ENCODE results near the gene TGIF2. TPM values are rescaled to one million over a fixed set of nuclear protein-coding genes. Genes with fewer than 3 reads are reported as not detected.
A peak's percentile ranks its signal among the peaks of the same experiment; 100 is the strongest.
"Not testable (repeated sequence)": the region's sequence is repeated elsewhere in the genome, so short reads cannot be mapped to it uniquely, and the experiment has no call there.

TGIF2 gene
- total RNA-seq, 1 donor from 2014 or later: 7.6 TPM

GRCh38 chr20:36544134-36545018 is 29.0 kb upstream of the TGIF2 start:
- ATAC-seq: peak; percentile 27
- intact Hi-C loops (cut with micrococcal nuclease): loop anchor here (5.0 kb wide), 1 partner anchor 77 kb away; no protein-coding TSS in a partner anchor
- peak; percentile 78 for DNase-seq

DNA sequence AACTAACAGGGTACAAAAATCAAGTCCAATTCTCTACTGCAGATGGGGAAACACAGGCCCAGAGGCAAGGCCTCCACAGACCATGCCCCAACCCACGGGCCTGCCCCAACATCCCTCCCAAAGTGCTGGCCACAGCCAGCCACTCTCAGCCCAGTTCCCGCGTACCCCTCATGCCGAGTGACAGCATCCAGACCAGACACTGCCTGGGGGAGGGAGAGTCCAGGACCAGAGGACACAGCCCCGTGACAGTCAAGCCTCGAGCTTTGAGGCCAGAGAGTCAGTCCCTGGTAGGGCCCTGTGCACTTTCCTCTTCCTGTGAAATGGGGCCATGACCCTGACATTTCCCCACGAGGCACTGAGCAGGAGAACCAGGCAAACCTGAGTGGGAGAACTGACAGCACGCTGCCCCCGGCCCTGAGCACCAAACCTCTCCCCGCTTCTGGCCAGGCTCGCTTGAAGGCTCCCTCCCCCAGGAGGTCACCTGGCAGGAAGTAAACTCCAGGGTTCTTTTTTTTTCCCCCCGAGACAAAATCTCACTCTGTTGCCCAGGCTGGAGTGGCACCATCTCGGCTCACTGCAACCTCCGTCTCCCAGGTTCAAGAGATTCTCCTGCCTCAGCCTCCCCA is 27.2 kb upstream of the TGIF2 start:
- no peak for DNase-seq
- intact Hi-C loops (cut with micrococcal nuclease): no loop called here
- ATAC-seq: no peak

DNA sequence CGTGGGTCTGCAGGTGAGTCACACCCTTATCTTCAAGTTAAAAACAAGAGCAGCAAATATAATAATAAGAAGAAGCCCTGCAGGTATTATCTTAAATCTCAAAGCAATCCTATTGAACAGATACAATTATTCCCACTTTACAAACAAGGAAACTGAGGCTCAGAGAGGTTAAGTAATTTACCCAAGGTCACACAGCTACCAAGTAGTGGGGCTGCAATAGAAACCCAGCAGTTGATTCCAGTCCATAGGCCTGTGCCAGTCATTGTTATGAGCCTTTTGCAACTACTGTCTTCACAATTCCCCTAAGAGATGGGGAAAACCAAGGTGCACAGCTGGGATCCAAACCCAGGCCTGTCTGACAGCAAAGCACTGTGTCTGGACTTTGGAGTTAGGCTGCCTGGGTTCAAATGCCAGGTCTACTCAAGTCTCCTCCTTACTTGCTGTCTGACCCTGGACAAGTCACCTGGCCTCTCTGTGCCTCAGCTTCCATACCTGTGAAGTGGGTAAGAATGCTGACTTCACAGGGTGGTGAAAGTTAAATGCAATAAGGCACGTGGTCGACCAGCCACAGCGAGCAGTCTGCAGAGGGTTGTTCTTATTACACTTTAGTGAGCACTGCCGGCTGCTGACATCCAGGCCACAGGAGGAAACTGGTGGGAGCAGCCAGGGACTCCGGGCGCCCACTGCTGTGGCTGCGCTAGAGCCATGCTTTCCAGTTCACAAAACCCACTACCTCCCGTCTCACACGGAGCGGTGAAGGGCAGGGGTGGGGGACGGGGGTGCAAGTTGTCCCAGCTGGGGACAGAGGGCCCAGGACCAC is 26.0 kb upstream of the TGIF2 start:
- ATAC-seq: no peak
- DNase-seq: no peak
- intact Hi-C loops (cut with micrococcal nuclease): no loop called here

DNA sequence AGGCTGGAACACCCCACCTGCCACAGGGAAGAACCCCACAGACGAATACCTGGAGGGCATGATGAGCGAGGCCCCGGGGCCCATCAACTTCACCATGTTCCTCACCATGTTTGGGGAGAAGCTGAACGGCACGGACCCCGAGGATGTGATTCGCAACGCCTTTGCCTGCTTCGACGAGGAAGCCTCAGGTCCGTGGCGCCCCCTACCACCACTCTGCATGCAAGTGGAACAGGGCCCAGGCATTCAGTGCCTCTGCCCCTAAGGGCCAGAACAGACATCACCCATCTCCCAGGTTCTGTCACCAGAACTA is 25.4 kb upstream of the TGIF2 start:
- DNase-seq (peak; percentile 40), ATAC-seq (no peak)
- intact Hi-C loops (cut with micrococcal nuclease): no loop called here

- ATAC-seq (no peak), DNase-seq (no peak)
- intact Hi-C loops (cut with micrococcal nuclease): no loop called here
These were observed 24.4 kb upstream of the TGIF2 start for GRCh38 chr20:36548704-36549627.

GRCh38 chr20:36549628-36549941 is 23.8 kb upstream of the TGIF2 start:
- peak; percentile 28 for ATAC-seq

GRCh38 chr20:36549942-36550789 is 23.2 kb upstream of the TGIF2 start:
- DNase-seq (peak; percentile 51), ATAC-seq (peak; percentile 52)
- intact Hi-C loops (cut with micrococcal nuclease): no loop called here

More at GRCh38 chr20:36549628-36549941, 23.8 kb upstream of the TGIF2 start:
- intact Hi-C loops (cut with micrococcal nuclease): no loop called here
- DNase-seq: no peak

- peak; percentile 37 for DNase-seq
- ATAC-seq: peak; percentile 46
- intact Hi-C loops (cut with micrococcal nuclease): no loop called here
These were observed 22.6 kb upstream of the TGIF2 start for GRCh38 chr20:36550790-36551299.

GRCh38 chr20:36555248-36555647 is 18.1 kb upstream of the TGIF2 start:
- no peak for ATAC-seq
- intact Hi-C loops (cut with micrococcal nuclease): no loop called here
- no peak for DNase-seq

DNA sequence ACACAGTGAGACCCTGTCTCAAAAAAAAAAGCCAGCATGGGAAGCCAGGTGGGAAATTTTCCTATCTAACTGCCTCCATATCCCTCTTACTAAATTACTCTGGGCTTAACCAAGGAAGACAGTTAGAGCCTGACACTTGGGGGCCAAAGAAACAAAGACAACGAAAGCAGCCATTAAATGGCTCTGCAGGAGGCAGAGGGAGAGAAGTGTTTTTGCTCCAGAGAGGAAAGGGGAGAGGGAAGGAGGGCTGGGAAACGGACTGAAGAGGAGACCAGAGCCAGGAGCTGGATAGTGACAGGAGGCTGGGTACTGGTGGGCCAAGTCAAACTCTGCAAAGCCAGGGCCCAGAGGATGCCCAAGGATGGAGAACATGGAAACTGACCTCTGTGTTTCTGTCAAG is 10.7 kb upstream of the TGIF2 start:
- intact Hi-C loops (cut with micrococcal nuclease): no loop called here
- DNase-seq (no peak), ATAC-seq (no peak)

DNA sequence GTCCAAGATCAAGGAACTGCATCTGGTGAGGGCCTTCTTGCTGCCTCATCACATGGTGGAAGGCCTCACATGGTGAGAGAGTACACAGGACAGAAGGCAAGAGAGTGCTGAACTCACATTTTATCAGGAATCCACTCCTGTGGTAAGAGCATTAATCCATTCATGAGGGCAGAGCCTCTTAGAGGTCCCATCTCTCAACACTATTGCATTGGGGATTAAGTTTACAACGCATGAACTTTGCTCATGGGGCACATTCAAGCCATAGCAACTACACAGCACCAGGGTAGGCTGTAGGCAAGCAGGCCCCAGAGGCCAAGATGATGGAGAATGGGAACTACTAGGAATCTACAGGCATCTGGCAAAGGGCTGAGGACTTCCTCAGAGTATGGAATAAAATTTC is 10.0 kb upstream of the TGIF2 start:
- intact Hi-C loops (cut with micrococcal nuclease): no loop called here
- DNase-seq: no peak
- no peak for ATAC-seq

DNA sequence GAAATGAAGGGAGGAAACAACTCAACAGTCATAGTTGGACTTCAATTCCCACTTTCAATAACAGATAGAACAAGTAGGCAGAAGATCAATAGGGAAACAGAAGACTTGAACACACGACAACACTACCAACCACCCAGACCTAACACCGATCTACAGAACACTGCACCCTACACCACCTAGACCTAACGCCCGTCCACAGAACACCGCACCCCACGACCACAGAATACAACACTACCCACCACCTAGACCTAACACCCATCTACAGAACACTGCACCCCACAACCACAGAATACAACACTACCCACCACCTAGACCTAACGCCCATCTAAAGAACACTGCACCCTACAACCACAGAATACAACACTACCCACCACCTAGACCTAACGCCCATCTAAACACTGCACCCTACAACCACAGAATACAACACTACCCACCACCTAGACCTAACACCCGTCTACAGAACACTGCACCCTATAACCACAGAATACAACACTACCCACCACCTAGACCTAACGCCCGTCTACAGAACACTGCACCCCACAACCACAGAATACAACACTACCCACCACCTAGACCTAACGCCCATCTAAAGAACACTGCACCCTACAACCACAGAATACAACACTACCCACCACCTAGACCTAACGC is 9.2 kb upstream of the TGIF2 start:
- intact Hi-C loops (cut with micrococcal nuclease); DNase-seq; ATAC-seq: not testable (repeated sequence)

DNA sequence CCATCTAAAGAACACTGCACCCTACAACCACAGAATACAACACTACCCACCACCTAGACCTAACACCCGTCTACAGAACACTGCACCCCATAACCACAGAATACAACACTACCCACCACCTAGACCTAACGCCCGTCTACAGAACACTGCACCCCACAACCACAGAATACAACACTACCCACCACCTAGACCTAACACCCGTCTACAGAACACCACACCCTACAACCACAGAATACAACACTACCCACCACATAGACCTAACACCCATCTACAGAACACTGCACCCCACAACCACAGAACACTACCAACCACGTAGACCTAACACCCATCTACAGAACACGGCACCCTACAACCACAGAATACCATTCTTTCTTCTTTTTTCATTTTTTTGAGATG is 8.7 kb upstream of the TGIF2 start:
- intact Hi-C loops (cut with micrococcal nuclease); ATAC-seq; DNase-seq: not testable (repeated sequence)

GRCh38 chr20:36565520-36565919 is 7.9 kb upstream of the TGIF2 start:
- DNase-seq (no peak), ATAC-seq (no peak)
- intact Hi-C loops (cut with micrococcal nuclease): no loop called here

GRCh38 chr20:36569847-36570429 is 3.5 kb upstream of the TGIF2 start:
- intact Hi-C loops (cut with micrococcal nuclease): no loop called here
- no peak for DNase-seq
- no peak for ATAC-seq

DNA sequence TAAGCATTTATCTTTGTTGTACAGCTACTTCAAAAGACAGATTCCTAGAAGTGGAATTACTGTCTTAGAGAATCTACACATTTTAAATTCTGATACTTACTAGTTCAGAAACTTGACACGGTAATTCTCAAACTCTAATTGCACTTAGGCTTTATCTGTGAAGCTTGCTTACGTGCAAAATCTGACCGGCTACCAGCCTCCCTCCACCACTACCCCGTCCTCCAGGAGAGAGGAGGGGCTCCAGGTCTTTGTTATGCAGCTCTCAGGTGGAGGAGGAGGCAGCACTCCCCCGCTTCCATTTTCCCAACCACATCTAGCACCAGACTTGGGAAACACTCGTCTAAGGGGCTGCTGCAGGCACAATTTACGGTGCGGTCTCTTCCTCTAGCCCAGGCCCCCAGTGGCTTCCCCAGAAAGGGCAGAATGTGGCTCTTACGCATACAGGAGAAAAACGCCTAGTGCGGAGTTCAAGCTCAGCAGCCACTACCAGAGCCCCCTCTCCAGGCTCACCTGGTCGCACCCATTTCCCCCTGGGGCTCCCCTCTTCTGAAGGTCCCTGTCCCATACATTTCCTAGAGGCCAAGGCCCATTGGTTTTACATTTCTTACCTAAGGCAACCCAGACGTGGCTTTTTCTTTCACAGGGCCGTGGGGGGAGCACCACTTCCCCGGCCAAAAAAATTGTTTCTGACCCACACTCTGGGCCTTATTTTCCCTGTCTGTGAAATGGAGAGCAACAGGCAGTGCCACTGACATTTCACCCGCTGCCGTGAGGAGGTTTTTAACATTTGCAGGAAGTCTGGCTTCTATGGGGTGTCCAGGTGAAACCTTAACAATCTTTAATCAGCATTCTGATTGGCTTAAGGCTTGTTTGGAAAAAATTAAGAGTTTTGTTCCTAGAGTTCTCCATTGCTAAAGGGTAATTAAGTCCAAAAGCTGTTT is 1.6 kb upstream of the TGIF2 start:
- intact Hi-C loops (cut with micrococcal nuclease): no loop called here
- DNase-seq (no peak), ATAC-seq (no peak)
